ENCODE data around the gene TSPAN18. TPM values are rescaled to one million over a fixed set of nuclear protein-coding genes. Genes with fewer than 3 reads are reported as not detected.

TSPAN18 gene
- total and polyA plus RNA-seq, 2 of the 8 experiments (the other 6 are each of a cell fraction or from before 2014, with no cell fraction given), result 5.2 to 10.2 TPM

DNA sequence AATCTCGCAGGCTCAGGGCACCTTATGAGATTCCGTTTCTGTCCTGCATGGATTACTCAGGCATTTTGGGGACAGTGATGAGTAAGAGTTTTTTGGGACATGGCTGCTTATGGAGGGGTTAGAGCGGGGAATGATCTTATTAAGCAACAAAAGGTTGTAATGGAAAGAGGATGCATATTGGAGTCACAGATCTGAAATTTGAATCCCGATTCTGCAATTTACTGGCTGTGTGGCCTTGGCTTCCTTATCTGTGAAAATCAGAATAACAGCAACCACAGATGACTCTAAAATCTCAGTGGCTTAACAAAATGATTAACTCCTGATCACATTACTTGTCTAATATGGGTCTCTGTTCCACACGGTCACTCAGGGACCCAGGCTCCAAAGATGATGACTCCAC lies 5.8 kb downstream of the TSPAN18 start:
- H2BK12ac ChIP-seq (ENCODE audit: low read depth, low read length), result no peak overlapping the region
- H2BK120ac ChIP-seq (replicated peaks; ENCODE audit: low read depth, low read length), result no peak overlapping the region
- no peak overlapping the region for H4K8ac ChIP-seq (ENCODE audit: extremely low read depth, insufficient read depth, low read length)
- no peak overlapping the region for H3K4me3 ChIP-seq (ENCODE audit: extremely low read depth in 1 of 4, insufficient read depth in 2 of 4, low read depth in 3 of 4, low read length in 4 of 4)
- no peaks in the 10 kb centered on the region; the same call in 1 of the 2 replicates for H3K79me1 ChIP-seq (ENCODE audit: low read depth, low read length)
- H3K36me3 ChIP-seq (ENCODE audit: control insufficient read depth in 2 of 4, insufficient read depth in 4 of 4, low read length in 3 of 4), result no peaks in the 10 kb centered on the region
- no peak overlapping the region for H3K9ac ChIP-seq (replicated peaks in 1 of 4; ENCODE audit: extremely low read depth in 1 of 4, low read depth in 3 of 4, low read length in 3 of 4)
- no peak overlapping the region for H3K23ac ChIP-seq (ENCODE audit: insufficient read length)
- no peak overlapping the region for H2BK15ac ChIP-seq (ENCODE audit: low read length)
- H4K20me1 ChIP-seq (replicated peaks in 1 of 2; ENCODE audit: control insufficient read depth in 1 of 2, insufficient read depth in 2 of 2, low read length in 2 of 2), result peaks cover 3 to 12% of the 10 kb centered on the region in 2 experiments
- TF ChIP-seq SP1 (IDR thresholded peaks at IDR 0.05; ENCODE audit: low read depth, low read length) (no peak), KDM5A (IDR thresholded peaks at IDR 0.05; ENCODE audit: low read length) (no peak), POLR2AphosphoS5 (IDR thresholded peaks at IDR 0.05; ENCODE audit: low read depth, low read length) (no peak), TBP (IDR thresholded peaks at IDR 0.05; ENCODE audit: low read depth, low read length) (no peak), CHD2 (IDR thresholded peaks at IDR 0.05; ENCODE audit: low read length) (no peak), BCL11A (IDR thresholded peaks at IDR 0.05; ENCODE audit: low read depth in 2 of 2, low read length in 2 of 2) (no peak), RNF2 (IDR thresholded peaks at IDR 0.05; ENCODE audit: borderline replicate concordance, low read depth, low read length, missing control alignments, poor library complexity, severe bottlenecking) (no peak), POLR2A (IDR thresholded peaks at IDR 0.05; ENCODE audit: control extremely low read depth in 1 of 2, low read depth in 2 of 2, low read length in 2 of 2) (no peak), ZNF274 (IDR thresholded peaks at IDR 0.05; ENCODE audit: borderline replicate concordance, extremely low read depth, low read length) (no peak), RXRA (IDR thresholded peaks at IDR 0.05; ENCODE audit: insufficient read depth, low read depth, low read length) (no peak), HDAC2 (IDR thresholded peaks at IDR 0.05; ENCODE audit: borderline replicate concordance in 1 of 2, low read depth in 2 of 2, low read length in 2 of 2) (no peak), PHF8 (conservative IDR thresholded peaks at IDR 0.05; ENCODE audit: low read depth, low read length) (no peak)
- no peaks in the 10 kb centered on the region for H3K9me3 ChIP-seq (ENCODE audit: insufficient read depth in 2 of 2, low read depth in 1 of 2, low read length in 1 of 2)
- no peak overlapping the region for H3K4ac ChIP-seq (replicated peaks; ENCODE audit: insufficient read length, low read depth, low read length)
- 89% methylated on average over 5 of the region's 5 CpGs; no CpG with 5 or more reads in 1 of the 2 experiments for WGBS, 2 experiments (ENCODE audit: extremely low coverage in 1 of 2, insufficient coverage in 1 of 2, insufficient read length in 1 of 2, insufficient replicate concordance in 2 of 2, low coverage in 1 of 2, low lambda C conversion rate in 2 of 2, missing lambda C conversion rate in 1 of 2)
- POLR2A ChIA-PET (ENCODE audit: partially characterized antibody), result no interaction called here
- H3K27me3 ChIP-seq (replicated peaks in 1 of 4; ENCODE audit: control insufficient read depth in 3 of 4, extremely low read depth in 1 of 4, insufficient read depth in 3 of 4, low read length in 3 of 4), result peaks cover 23 to 64% (median 52%) of the 10 kb centered on the region in 4 experiments
- no peak overlapping the region for H3K18ac ChIP-seq (ENCODE audit: extremely low read depth, low read length)
- FAIRE-seq, result no peak
- H3K4me1 ChIP-seq (replicated peaks in 1 of 4; ENCODE audit: control insufficient read depth in 3 of 4, insufficient read depth in 4 of 4, low read length in 3 of 4), result peaks cover 21 to 37% (median 32%) of the 10 kb centered on the region in 4 experiments
- no peak overlapping the region for H2BK20ac ChIP-seq (ENCODE audit: low read length)
- H3K23me2 ChIP-seq (ENCODE audit: low read depth, low read length), result no peaks in the 10 kb centered on the region; the same call in none of the 2 replicates
- H3K27ac ChIP-seq (ENCODE audit: low read depth, low read length), result no peak overlapping the region
- no peak overlapping the region for H4K5ac ChIP-seq (ENCODE audit: insufficient read length, low read depth, low read length)
- no peak overlapping the region for H3K56ac ChIP-seq (replicated peaks; ENCODE audit: insufficient read length, low read depth, low read length)
- no peak overlapping the region for H2AK5ac ChIP-seq (ENCODE audit: low read depth, low read length)
- no peak overlapping the region for H3K14ac ChIP-seq (ENCODE audit: insufficient read length)
- CTCF ChIA-PET (ENCODE audit: partially characterized antibody), result interaction anchor here (1.8 to 10.3 kb wide), 4 partner anchors 22 to 43 kb away, joined by 4 to 63 read pairs (median 12); no protein-coding TSS in a partner anchor
- H3K79me2 ChIP-seq (ENCODE audit: control insufficient read depth in 1 of 2, insufficient read depth in 2 of 2, low read length in 2 of 2), result no peaks in the 10 kb centered on the region
- H2AFZ ChIP-seq (ENCODE audit: low read length), result no peak overlapping the region
- DNase-seq (ENCODE audit: low read depth in 1 of 2, low spot score in 2 of 2), result no peak
- no peak overlapping the region for H2BK5ac ChIP-seq (ENCODE audit: low read depth, low read length)
- no peak overlapping the region for H4K91ac ChIP-seq (replicated peaks; ENCODE audit: insufficient read length, low read length)
- H3K4me2 ChIP-seq (ENCODE audit: insufficient read depth in 1 of 2, low read depth in 2 of 2, low read length in 2 of 2), result no peak overlapping the region
